PC-3 (cell line): Measurements from ENCODE around the gene GPX6.
"Not testable (repeated sequence)": the region's sequence is repeated elsewhere in the genome, so short reads cannot be mapped to it uniquely, and the experiment has no call there.

Experiments used
- EZH2phosphoT487 ChIP-seq: fragments of 300-600 bp; sonication (generic); IDR thresholded peaks from 2 replicates; pipeline ENCODE4 v1.6.1; 2018; ENCODE audit warnings: mild to moderate bottlenecking, antibody characterized with exemption, low read length, borderline replicate concordance
- TF ChIP-seq, protein P1 (sequence below): fragments of 300-600 bp; sonication (generic); conservative IDR thresholded peaks from 2 replicates; pipeline ENCODE4 v1.5.1; 2017; ENCODE audit warnings: antibody characterized with exemption, low read depth, mild to moderate bottlenecking, low read length

DNA sequence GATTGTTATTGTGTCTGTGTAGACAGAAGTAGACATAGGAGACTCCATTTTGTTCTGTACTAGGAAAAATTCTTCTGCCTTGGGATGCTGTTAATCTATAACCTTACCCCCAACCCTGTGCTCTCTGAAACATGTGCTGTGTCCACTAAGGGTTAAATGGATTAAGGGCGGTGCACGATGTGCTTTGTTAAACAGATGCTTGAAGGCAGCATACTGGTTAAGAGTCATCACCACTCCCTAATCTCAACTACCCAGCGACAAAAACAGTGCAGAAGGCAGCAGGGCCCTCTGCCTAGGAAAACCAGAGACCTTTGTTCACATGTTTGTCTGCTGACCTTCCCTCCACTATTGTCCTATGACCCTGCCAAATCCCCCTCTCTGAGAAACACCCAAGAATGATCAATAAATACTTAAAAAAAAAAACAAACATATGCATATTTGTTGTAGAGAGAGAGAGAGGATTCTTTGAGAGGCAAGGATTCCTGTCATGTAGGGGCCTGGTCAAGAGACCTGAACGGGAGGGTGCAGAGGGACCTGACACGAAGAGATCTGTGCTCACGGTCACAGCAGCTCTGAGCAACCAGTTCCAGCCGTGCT is 12.8 kb downstream of the GPX6 start:
- TF ChIP-seq, protein P1, sequence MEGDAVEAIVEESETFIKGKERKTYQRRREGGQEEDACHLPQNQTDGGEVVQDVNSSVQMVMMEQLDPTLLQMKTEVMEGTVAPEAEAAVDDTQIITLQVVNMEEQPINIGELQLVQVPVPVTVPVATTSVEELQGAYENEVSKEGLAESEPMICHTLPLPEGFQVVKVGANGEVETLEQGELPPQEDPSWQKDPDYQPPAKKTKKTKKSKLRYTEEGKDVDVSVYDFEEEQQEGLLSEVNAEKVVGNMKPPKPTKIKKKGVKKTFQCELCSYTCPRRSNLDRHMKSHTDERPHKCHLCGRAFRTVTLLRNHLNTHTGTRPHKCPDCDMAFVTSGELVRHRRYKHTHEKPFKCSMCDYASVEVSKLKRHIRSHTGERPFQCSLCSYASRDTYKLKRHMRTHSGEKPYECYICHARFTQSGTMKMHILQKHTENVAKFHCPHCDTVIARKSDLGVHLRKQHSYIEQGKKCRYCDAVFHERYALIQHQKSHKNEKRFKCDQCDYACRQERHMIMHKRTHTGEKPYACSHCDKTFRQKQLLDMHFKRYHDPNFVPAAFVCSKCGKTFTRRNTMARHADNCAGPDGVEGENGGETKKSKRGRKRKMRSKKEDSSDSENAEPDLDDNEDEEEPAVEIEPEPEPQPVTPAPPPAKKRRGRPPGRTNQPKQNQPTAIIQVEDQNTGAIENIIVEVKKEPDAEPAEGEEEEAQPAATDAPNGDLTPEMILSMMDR, result not testable (repeated sequence)
- TF ChIP-seq EZH2phosphoT487, result not testable (repeated sequence)
